Parathyroid adenoma (tissue), 2 donors: ENCODE measurements around the gene NLRP1.

ENCODE experiments used
- H2AFZ ChIP-seq: fragments of 300-600 bp; sonication (generic); one replicate; pipeline ENCODE4 v1.7.0; 2017; ENCODE audit warnings: antibody characterized with exemption, mild to moderate bottlenecking
- H3K27ac ChIP-seq: fragments of 300-600 bp; sonication (generic); one replicate; pipeline ENCODE4 v1.7.0; 2017
- H3K27me3 ChIP-seq: fragments of 300-600 bp; sonication (generic); one replicate; pipeline ENCODE4 v1.7.0; 2017; ENCODE audit warnings: low read length; ENCODE audit not compliant: control insufficient read depth, insufficient read depth
- H3K36me3 ChIP-seq: fragments of 300-600 bp; sonication (generic); one replicate; pipeline ENCODE4 v1.7.0; 2017; ENCODE audit warnings: low read length; ENCODE audit not compliant: control insufficient read depth, insufficient read depth
- H3K4me1 ChIP-seq: fragments of 300-600 bp; sonication (generic); one replicate; pipeline ENCODE4 v1.7.0; 2017; ENCODE audit warnings: control low read depth
- H3K4me2 ChIP-seq: fragments of 300-600 bp; sonication (generic); one replicate; pipeline ENCODE4 v1.7.0; 2017; ENCODE audit warnings: low read length
- H3K4me3 ChIP-seq: fragments of 300-600 bp; sonication (generic); one replicate; pipeline ENCODE4 v1.7.0; 2017; ENCODE audit warnings: low read depth, low read length
- H3K79me2 ChIP-seq: fragments of 300-600 bp; sonication (generic); one replicate; pipeline ENCODE4 v1.7.0; 2017; ENCODE audit warnings: control low read depth
- H3K9ac ChIP-seq: fragments of 300-600 bp; sonication (generic); one replicate; pipeline ENCODE4 v1.7.0; 2017; ENCODE audit warnings: mild to moderate bottlenecking
- H3K9me3 ChIP-seq: fragments of 300-600 bp; sonication (generic); one replicate; pipeline ENCODE4 v1.7.0; 2017; ENCODE audit warnings: low read length; ENCODE audit not compliant: control insufficient read depth
- CTCF ChIP-seq: fragments of 300-600 bp; sonication (generic); IDR thresholded peaks from one replicate; pipeline ENCODE4 v1.7.0; 2017; ENCODE audit warnings: antibody characterized with exemption, mild to moderate bottlenecking
- donor health status: primary hyperparathyroidism.

The NLRP1 gene

GRCh38 chr17:5481451-5481850, 102.9 kb downstream of the NLRP1 start:
- no peaks in the 10 kb centered on the region for H3K27me3 ChIP-seq
- no peaks in the 10 kb centered on the region for H3K9me3 ChIP-seq
- no peak overlapping the region for H2AFZ ChIP-seq
- no peak overlapping the region for H3K4me2 ChIP-seq
- TF ChIP-seq CTCF, result no peak
- no peak overlapping the region for H3K9ac ChIP-seq
- H3K79me2 ChIP-seq, result peaks cover 8% of the 10 kb centered on the region
- no peaks in the 10 kb centered on the region for H3K4me1 ChIP-seq
- H3K4me3 ChIP-seq, result no peak overlapping the region
- H3K36me3 ChIP-seq, result no peaks in the 10 kb centered on the region
- no peak overlapping the region for H3K27ac ChIP-seq

GRCh38 chr17:5480962-5481361, 103.3 kb downstream of the NLRP1 start:
- no peak overlapping the region for H3K27ac ChIP-seq
- peaks cover 8% of the 10 kb centered on the region for H3K79me2 ChIP-seq
- H2AFZ ChIP-seq, result no peak overlapping the region
- no peak for TF ChIP-seq CTCF
- no peaks in the 10 kb centered on the region for H3K9me3 ChIP-seq
- no peaks in the 10 kb centered on the region for H3K36me3 ChIP-seq
- no peak overlapping the region for H3K4me2 ChIP-seq
- no peak overlapping the region for H3K9ac ChIP-seq
- no peaks in the 10 kb centered on the region for H3K4me1 ChIP-seq
- no peaks in the 10 kb centered on the region for H3K27me3 ChIP-seq
- H3K4me3 ChIP-seq, result no peak overlapping the region

GRCh38 chr17:5478992-5479391, 105.3 kb downstream of the NLRP1 start:
- no peak overlapping the region for H3K9ac ChIP-seq

GRCh38 chr17:5473906-5474305, 110.4 kb downstream of the NLRP1 start:
- H2AFZ ChIP-seq, result no peak overlapping the region
- H3K27ac ChIP-seq, result no peak overlapping the region
- no peak overlapping the region for H3K4me2 ChIP-seq
- H3K4me3 ChIP-seq, result no peak overlapping the region
- H3K4me1 ChIP-seq, result no peaks in the 10 kb centered on the region
- peaks cover 3% of the 10 kb centered on the region for H3K79me2 ChIP-seq
- no peak overlapping the region for H3K9ac ChIP-seq
- H3K27me3 ChIP-seq, result no peaks in the 10 kb centered on the region
- H3K36me3 ChIP-seq, result no peaks in the 10 kb centered on the region
- no peak for TF ChIP-seq CTCF
- no peaks in the 10 kb centered on the region for H3K9me3 ChIP-seq

More at GRCh38 chr17:5478992-5479391, 105.3 kb downstream of the NLRP1 start:
- H3K27me3 ChIP-seq, result no peaks in the 10 kb centered on the region
- no peak overlapping the region for H3K4me3 ChIP-seq
- peaks cover 6% of the 10 kb centered on the region for H3K79me2 ChIP-seq
- H3K4me2 ChIP-seq, result no peak overlapping the region
- no peak overlapping the region for H3K27ac ChIP-seq
- no peaks in the 10 kb centered on the region for H3K36me3 ChIP-seq
- H3K4me1 ChIP-seq, result no peaks in the 10 kb centered on the region
- no peaks in the 10 kb centered on the region for H3K9me3 ChIP-seq
- TF ChIP-seq CTCF, result no peak
- H2AFZ ChIP-seq, result no peak overlapping the region

- Histone ChIP-seq H2AFZ (no peak overlapping the region), H3K9me3 (no peaks in the 10 kb centered on the region), H3K4me1 (no peaks in the 10 kb centered on the region), H3K4me3 (no peak overlapping the region), H3K79me2 (peaks cover 11% of the 10 kb centered on the region), H3K27me3 (no peaks in the 10 kb centered on the region), H3K9ac (no peak overlapping the region), H3K36me3 (no peaks in the 10 kb centered on the region), H3K27ac (no peak overlapping the region), H3K4me2 (no peak overlapping the region)
- TF ChIP-seq CTCF, result no peak
Observed at GRCh38 chr17:5472511-5472910, 111.8 kb downstream of the NLRP1 start.
